ENCODE data around the gene ILDR1.

The ILDR1 gene

DNA sequence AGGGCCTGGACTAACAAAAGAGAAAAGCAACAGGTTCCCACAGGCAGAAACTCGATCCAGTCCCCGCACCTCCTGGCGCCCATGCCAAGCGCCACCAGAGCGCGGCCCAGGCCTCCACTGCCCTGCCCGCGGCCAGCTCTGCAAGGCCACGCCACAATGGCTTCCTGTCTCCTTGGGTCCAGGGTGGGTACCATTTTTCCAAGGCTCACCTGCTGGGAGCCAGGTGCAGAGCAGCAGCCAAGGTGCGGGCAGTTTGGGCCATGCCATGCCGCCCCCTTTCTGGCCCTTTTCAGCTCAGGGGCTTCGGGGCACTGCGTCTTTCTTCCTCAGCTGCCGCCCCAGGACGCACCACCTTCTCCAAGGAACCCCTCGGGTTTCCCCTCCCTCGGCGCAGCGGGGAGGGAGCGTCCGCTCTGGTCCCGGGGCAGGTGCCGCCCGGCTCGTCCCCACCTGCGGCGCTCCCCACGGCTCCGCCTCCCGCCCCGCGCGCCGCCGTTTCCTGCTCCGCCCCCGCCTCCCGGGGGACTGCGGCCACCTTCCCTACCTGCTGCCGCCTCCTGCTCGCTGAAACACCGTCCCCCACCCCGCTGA, at the start of gene ILDR1:
Gene ILDR1 (minus strand): TSS at position 437 of the 591 bp plus-strand sequence. CDS start 170 bp downstream, at position 267.
- H3K9me2 ChIP-seq (replicated peaks; ENCODE audit: control insufficient read depth, low read length), result no peaks in the 10 kb centered on the region
- no peaks in the 10 kb centered on the region for H3K9me3 ChIP-seq (ENCODE audit: control insufficient read depth, insufficient read depth, low read length)
- no peak for TF ChIP-seq EZH2phosphoT487 (IDR thresholded peaks at IDR 0.05; ENCODE audit: borderline replicate concordance, low read length)
- TF ChIP-seq, protein P1, sequence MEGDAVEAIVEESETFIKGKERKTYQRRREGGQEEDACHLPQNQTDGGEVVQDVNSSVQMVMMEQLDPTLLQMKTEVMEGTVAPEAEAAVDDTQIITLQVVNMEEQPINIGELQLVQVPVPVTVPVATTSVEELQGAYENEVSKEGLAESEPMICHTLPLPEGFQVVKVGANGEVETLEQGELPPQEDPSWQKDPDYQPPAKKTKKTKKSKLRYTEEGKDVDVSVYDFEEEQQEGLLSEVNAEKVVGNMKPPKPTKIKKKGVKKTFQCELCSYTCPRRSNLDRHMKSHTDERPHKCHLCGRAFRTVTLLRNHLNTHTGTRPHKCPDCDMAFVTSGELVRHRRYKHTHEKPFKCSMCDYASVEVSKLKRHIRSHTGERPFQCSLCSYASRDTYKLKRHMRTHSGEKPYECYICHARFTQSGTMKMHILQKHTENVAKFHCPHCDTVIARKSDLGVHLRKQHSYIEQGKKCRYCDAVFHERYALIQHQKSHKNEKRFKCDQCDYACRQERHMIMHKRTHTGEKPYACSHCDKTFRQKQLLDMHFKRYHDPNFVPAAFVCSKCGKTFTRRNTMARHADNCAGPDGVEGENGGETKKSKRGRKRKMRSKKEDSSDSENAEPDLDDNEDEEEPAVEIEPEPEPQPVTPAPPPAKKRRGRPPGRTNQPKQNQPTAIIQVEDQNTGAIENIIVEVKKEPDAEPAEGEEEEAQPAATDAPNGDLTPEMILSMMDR (IDR thresholded peaks at IDR 0.05; ENCODE audit: low read depth, low read length, poor library complexity, severe bottlenecking), result no peak
- H3F3A ChIP-seq (ENCODE audit: control insufficient read depth, insufficient read depth), result peaks cover 22% of the 10 kb centered on the region
- H3K27me3 ChIP-seq (ENCODE audit: control insufficient read depth, low read length), result no peaks in the 10 kb centered on the region
- H3K4me1 ChIP-seq (ENCODE audit: control insufficient read depth, low read length), result peaks cover 76% of the 10 kb centered on the region
- peak within 1 kb of the TSS; percentile 68 for H3K27ac ChIP-seq (ENCODE audit: low read depth, low read length)
- no peaks in the 10 kb centered on the region for H3K36me3 ChIP-seq (ENCODE audit: control insufficient read depth, low read length)
- peak within 1 kb of the TSS; percentile 92 for H3K4me2 ChIP-seq (ENCODE audit: low read length)
- peak within 1 kb of the TSS; percentile 74 for H3K4me3 ChIP-seq (ENCODE audit: low read length)
- H4K20me1 ChIP-seq (ENCODE audit: control insufficient read depth, insufficient read depth, low read depth, low read length), result no peaks in the 10 kb centered on the region
- H3K79me2 ChIP-seq (ENCODE audit: control insufficient read depth, low read length), result no peaks in the 10 kb centered on the region

DNA sequence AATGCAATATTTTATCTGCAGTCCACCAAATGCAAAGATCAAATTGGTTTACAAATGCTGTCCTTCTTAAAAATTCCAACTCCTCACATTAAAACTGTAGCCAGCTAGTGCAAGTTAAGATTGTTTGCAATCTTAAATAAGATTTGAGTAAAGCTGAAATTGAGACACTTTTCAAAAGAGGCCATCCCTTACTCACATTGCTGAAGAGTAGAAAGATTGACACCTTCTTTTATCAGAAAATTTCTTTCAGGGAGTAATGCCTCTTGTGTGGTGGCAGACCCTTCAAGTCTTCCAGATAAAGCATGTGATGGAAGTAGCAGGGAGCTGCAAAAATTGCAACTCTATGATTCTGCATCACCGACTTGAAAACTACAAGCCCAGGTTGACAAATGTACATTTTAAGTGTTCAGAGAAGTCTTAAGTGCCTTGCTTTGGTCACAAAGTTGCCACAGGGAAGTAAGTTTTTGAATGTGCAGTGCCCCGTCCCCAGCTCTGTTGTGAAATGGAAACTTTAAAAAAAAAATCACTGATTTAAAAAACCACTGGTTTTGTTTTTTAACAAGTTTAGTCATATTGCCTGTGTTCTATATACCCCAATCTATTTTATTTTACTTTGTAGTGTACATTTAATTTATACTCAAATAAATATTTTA, 45.7 kb upstream of the ILDR1 start:
- no peaks in the 10 kb centered on the region for H4K20me1 ChIP-seq (ENCODE audit: control insufficient read depth, insufficient read depth, low read depth, low read length)
- no peaks in the 10 kb centered on the region for H3K27me3 ChIP-seq (ENCODE audit: control insufficient read depth, low read length)
- H3K36me3 ChIP-seq (ENCODE audit: control insufficient read depth, low read length), result peaks cover 10% of the 10 kb centered on the region
- no peak for TF ChIP-seq EZH2phosphoT487 (IDR thresholded peaks at IDR 0.05; ENCODE audit: borderline replicate concordance, low read length)
- TF ChIP-seq, protein P1 (IDR thresholded peaks at IDR 0.05; ENCODE audit: low read depth, low read length, poor library complexity, severe bottlenecking), result no peak
- H3K9me3 ChIP-seq (ENCODE audit: control insufficient read depth, insufficient read depth, low read length), result no peaks in the 10 kb centered on the region
- H3K4me3 ChIP-seq (ENCODE audit: low read length), result peak overlapping the region; percentile 68
- peak overlapping the region; percentile 84 for H3K4me2 ChIP-seq (ENCODE audit: low read length)
- no peaks in the 10 kb centered on the region for H3K9me2 ChIP-seq (replicated peaks; ENCODE audit: control insufficient read depth, low read length)
- H3K79me2 ChIP-seq (ENCODE audit: control insufficient read depth, low read length), result peaks cover 43% of the 10 kb centered on the region
- peak overlapping the region; percentile 85 for H3K27ac ChIP-seq (ENCODE audit: low read depth, low read length)
- peaks cover 31% of the 10 kb centered on the region for H3F3A ChIP-seq (ENCODE audit: control insufficient read depth, insufficient read depth)
- peaks cover 82% of the 10 kb centered on the region for H3K4me1 ChIP-seq (ENCODE audit: control insufficient read depth, low read length)

DNA sequence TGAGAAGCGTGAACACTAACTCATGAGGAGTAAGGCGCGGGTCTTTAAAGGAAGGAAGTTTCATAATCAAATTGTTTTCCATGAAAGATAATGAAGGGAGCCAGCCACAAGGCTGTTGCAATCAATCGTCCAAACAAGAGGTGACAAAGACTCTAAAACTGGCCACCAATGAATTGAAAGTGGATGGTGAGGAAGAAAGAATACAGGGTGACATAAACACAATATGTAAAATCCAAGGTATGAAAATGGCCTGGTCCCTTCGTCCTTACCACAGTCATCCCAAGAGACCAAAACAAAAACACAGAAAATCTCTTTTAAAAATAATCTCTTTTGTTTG, 45.1 kb upstream of the ILDR1 start:
- Histone ChIP-seq H3K27ac (ENCODE audit: low read depth, low read length) (peak overlapping the region; percentile 85), H3K4me1 (ENCODE audit: control insufficient read depth, low read length) (peaks cover 84% of the 10 kb centered on the region), H3K27me3 (ENCODE audit: control insufficient read depth, low read length) (no peaks in the 10 kb centered on the region), H3K4me3 (ENCODE audit: low read length) (peak overlapping the region; percentile 68), H3K4me2 (ENCODE audit: low read length) (peak overlapping the region; percentile 84), H4K20me1 (ENCODE audit: control insufficient read depth, insufficient read depth, low read depth, low read length) (no peaks in the 10 kb centered on the region), H3K9me2 (replicated peaks; ENCODE audit: control insufficient read depth, low read length) (no peaks in the 10 kb centered on the region), H3K9me3 (ENCODE audit: control insufficient read depth, insufficient read depth, low read length) (no peaks in the 10 kb centered on the region), H3F3A (ENCODE audit: control insufficient read depth, insufficient read depth) (peaks cover 31% of the 10 kb centered on the region), H3K36me3 (ENCODE audit: control insufficient read depth, low read length) (peaks cover 10% of the 10 kb centered on the region), H3K79me2 (ENCODE audit: control insufficient read depth, low read length) (peaks cover 43% of the 10 kb centered on the region)
- TF ChIP-seq, protein P1 (IDR thresholded peaks at IDR 0.05; ENCODE audit: low read depth, low read length, poor library complexity, severe bottlenecking), result no peak
- no peak for TF ChIP-seq EZH2phosphoT487 (IDR thresholded peaks at IDR 0.05; ENCODE audit: borderline replicate concordance, low read length)

Measured in DOHH2 (cell line).